GM21360 (cell line): ENCODE results near the gene SPATA13.
"Not testable (repeated sequence)": the region's sequence is repeated elsewhere in the genome, so short reads cannot be mapped to it uniquely, and the experiment has no call there.

ENCODE experiments used
- ATAC-seq: cut with Tn5 transposase; IDR thresholded peaks from one replicate; pipeline ENCODE4 v1.9.1; 2021; ENCODE audit warnings: mild to moderate bottlenecking, moderate library complexity; ENCODE audit not compliant: unreplicated experiment

SPATA13 gene

DNA sequence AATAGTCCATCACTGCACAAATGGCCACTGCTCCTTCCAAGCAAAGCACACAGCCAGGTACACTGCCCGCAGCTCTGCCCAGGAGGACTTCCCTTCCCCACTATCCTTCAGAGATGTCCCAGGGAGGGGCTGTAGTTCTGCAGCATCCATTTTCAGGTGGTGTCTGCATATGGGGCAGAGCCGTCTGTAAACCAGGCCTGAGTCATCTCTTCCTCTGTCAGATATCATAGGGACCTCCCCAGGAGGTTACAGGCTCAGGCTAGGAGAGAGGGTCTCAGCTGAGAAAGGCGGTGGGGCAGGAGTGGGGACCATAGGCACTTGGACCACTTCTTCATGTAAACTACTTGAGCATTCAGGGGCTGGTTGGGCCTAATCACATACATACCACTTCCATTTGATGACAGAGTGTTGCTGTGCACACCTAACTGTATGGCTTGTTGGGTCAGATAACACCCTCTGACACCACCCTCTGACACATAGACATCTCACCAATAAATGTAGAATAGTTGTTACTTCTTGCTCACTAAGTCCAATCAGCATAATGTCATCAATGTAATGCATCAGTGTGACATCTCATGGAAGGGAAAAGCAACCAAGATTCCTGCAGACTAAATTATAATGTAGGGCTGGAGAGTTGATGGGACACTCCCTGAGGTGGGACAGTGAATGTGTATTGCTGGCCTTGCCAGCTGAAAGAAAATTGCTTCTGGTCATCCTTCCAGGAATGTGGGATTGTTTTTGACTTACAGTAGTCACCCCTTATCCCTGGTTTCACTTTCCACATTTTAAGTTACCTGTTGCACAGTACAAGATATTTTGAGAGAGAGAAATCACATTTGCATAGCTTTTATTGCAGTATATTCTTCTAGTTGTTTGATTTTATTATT is 189.5 kb downstream of the SPATA13 start:
- not testable (repeated sequence) for ATAC-seq

DNA sequence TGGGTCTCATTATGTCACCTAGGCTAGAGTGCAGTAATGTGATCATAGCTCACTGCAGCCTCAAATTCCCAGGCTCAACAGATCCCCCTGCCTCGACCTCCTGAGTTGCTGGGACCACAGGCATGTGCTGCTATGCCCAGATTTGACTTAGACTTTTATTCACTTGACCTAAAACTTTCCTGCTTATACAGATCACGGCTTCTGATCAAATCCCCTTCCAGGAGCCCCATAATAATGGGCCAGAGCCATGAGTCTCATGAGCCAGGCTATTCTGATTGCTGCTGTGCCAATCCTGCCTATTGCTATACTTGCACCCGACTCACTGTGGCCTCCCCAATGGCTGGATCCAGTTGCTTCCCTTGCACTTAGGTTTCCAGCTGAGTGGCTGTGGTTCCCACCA is 190.9 kb downstream of the SPATA13 start:
- no peak for ATAC-seq

DNA sequence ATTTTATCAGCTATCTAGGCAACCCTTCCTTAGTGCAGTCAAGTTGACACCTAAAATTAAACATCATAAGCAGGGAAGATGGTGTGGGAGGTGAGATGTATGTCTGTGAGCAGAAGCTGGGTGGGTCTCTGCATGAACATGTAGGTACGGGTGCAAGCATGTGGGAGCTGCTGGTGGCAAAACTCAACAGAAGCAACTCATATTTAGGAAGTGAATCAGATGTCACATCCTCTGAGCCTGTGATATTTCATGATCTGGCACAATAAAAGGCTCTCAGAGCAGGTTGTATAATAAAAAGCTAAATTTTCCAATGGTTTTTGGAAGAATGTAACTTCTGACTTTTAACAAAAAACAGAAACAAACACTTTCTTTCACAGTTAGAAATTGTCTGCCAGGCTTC is 193.2 kb downstream of the SPATA13 start:
- ATAC-seq = no peak

DNA sequence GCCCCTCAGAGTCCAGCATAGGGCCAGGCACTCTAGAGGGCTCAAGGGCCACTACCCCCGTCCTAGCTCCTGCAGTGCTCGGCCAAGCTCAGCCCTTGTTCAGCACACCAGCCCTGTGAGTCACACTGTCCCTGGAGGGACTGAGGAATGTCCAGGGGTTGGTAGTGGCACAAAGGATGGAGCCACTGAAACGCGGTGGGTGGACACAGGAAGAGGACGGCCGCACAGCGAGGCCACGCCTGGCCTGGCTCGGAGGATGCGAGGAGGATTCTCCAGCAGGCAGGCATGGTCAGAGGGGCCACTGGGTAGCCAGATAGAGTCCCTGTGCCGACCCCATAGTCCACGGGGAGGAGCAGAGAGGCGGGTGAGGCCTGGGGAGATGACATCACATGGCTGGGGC is 194.6 kb downstream of the SPATA13 start:
- ATAC-seq = no peak

DNA sequence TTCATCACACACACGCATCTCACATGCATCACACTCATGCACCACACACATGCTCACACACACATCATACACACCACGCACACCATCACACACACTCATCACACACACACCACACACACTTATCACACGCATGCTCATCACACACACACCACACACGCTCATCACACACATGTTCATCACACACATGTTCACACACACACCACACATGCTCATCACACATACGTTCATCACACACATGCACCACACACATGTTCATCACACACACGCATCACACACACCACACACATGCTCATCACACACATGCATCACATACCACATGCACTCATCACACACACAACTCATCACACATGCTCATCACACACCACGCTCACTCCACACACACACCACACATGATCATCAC is 195.8 kb downstream of the SPATA13 start:
- ATAC-seq = no peak
